KOPT-K1 (cell line): Measurements from ENCODE around the gene TWF1.
A peak's percentile ranks its signal among the peaks of the same experiment; 100 is the strongest.
"Not testable (repeated sequence)": the region's sequence is repeated elsewhere in the genome, so short reads cannot be mapped to it uniquely, and the experiment has no call there.

Experiments used
- H3K27ac ChIP-seq: fragments of 200-600 bp; sonication (generic); 2 replicates; pipeline ENCODE4 v1.5.1; 2016; ENCODE audit warnings: antibody characterized with exemption, mild to moderate bottlenecking, low read depth, low read length; ENCODE audit not compliant: poor library complexity, severe bottlenecking
- H3K36me3 ChIP-seq: fragments of 200-600 bp; sonication (generic); 2 replicates; pipeline ENCODE4 v1.5.1; 2017; ENCODE audit warnings: antibody characterized with exemption, mild to moderate bottlenecking, low read length, moderate library complexity; ENCODE audit not compliant: insufficient read depth
- H3K9me3 ChIP-seq: fragments of 200-600 bp; sonication (generic); 2 replicates; pipeline ENCODE4 v1.5.1; 2017; ENCODE audit warnings: antibody characterized with exemption, low read length, mild to moderate bottlenecking; ENCODE audit not compliant: insufficient read depth, poor library complexity, severe bottlenecking

Gene TWF1

GRCh38 chr12:43763769-43764168 is 42.3 kb downstream of the TWF1 start:
- Histone ChIP-seq H3K36me3 (peaks cover 37% of the 10 kb centered on the region), H3K9me3 (no peaks in the 10 kb centered on the region), H3K27ac (no peak overlapping the region)

DNA sequence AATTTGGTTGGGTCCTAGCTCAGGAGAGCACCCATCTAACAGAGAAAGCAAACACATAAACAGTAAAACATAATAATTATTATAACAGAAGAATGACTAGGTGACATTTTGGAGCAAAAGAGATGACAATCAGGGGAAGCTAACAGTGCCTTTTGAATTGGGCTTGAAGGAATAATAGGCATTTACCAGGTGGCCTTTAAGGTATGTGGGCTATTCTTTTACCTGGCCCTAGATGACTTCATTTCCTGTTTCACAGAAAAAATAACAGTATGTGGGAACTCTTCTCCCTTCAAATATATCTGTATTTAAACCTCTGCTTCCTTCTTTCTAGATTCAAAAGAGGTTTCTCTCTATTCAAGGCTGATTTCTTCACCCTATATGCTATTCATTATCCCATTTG is 43.5 kb downstream of the TWF1 start:
- Histone ChIP-seq H3K27ac (no peak overlapping the region), H3K9me3 (no peaks in the 10 kb centered on the region), H3K36me3 (peaks cover 26% of the 10 kb centered on the region)

GRCh38 chr12:43761500-43761899 is 44.6 kb downstream of the TWF1 start:
- H3K9me3 ChIP-seq, result no peaks in the 10 kb centered on the region
- H3K27ac ChIP-seq, result no peak overlapping the region
- peaks cover 26% of the 10 kb centered on the region for H3K36me3 ChIP-seq

DNA sequence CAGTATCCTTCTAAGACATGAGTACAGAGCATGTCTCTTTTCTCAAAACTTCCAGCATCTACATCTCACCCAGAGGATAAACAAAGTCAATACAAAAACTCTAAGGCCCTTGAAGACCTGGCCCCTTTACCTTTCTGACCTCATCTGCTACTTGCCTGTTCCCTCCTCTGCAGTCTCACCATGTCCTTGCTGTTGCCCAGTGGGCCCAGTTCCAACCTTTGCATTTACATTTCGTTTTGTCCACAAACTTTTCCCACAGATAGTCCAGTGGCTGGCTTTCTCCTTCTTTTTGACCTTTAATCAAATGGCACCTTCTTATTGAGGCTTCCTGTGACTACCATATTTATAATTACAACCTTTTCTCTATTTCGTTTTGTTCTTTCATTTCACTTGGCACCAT is 45.7 kb downstream of the TWF1 start:
- peak overlapping the region; percentile 86 for H3K27ac ChIP-seq
- H3K36me3 ChIP-seq, result peaks cover 25% of the 10 kb centered on the region

GRCh38 chr12:43758728-43759563 is 47.2 kb downstream of the TWF1 start, which contains the start of the genes IRAK4 and PUS7L:
IRAK4 (plus strand) TSS chr12:43758951; CDS start chr12:43768112, 9,161 bp downstream.
PUS7L (minus strand) TSS chr12:43758790; CDS start chr12:43755245, 3,545 bp downstream.
- no peaks in the 10 kb centered on the region for H3K9me3 ChIP-seq
- H3K27ac ChIP-seq, result peak within 1 kb of the TSS; percentile 86
- H3K36me3 ChIP-seq, result peaks cover 24% of the 10 kb centered on the region

More for the DNA sequence above, 45.7 kb downstream of the TWF1 start:
- no peaks in the 10 kb centered on the region for H3K9me3 ChIP-seq

DNA sequence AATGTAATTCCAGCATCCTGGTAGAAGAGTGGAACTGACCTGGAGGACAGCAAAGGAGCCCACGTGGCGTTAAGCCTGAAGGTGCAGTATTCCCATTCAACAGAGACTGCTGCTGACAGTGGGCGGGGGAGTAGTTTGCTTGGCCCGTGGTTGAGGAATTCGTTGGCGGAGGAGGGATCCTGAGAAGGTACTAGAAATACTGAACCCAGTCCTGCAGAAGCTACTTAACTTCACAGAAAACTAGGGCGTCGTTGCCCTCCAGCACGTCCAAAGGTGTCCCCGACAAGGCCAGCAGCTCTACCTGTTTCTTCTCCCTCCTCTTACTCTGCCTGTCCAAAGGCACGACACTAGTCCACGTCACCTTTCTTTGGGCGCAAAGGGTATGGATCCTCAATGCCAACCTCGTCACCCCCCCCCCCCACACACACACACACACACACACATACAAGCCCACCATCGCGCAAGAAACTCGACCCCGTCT is 47.8 kb downstream of the TWF1 start:
- peaks cover 25% of the 10 kb centered on the region for H3K36me3 ChIP-seq
- peak overlapping the region; percentile 86 for H3K27ac ChIP-seq
- no peaks in the 10 kb centered on the region for H3K9me3 ChIP-seq

- Histone ChIP-seq H3K36me3 (peaks cover 34% of the 10 kb centered on the region), H3K9me3 (peaks cover 8% of the 10 kb centered on the region), H3K27ac (no peak overlapping the region)
Measured at GRCh38 chr12:43754015-43754414, 52.1 kb downstream of the TWF1 start.

GRCh38 chr12:43751360-43751759 is 54.8 kb downstream of the TWF1 start:
- H3K9me3 ChIP-seq, H3K27ac ChIP-seq: not testable (repeated sequence)
- H3K36me3 ChIP-seq, result peaks cover 37% of the 10 kb centered on the region

GRCh38 chr12:43750814-43751213 is 55.3 kb downstream of the TWF1 start:
- Histone ChIP-seq H3K36me3 (peaks cover 39% of the 10 kb centered on the region), H3K9me3 (peaks cover 8% of the 10 kb centered on the region), H3K27ac (no peak overlapping the region)

- Histone ChIP-seq H3K9me3 (peaks cover 8% of the 10 kb centered on the region), H3K36me3 (peaks cover 45% of the 10 kb centered on the region), H3K27ac (no peak overlapping the region)
Measured at GRCh38 chr12:43749016-43749415, 57.1 kb downstream of the TWF1 start.

- H3K36me3 ChIP-seq, result peaks cover 62% of the 10 kb centered on the region
- H3K9me3 ChIP-seq, result no peaks in the 10 kb centered on the region
- no peak overlapping the region for H3K27ac ChIP-seq
Measured at GRCh38 chr12:43744826-43745225, 61.3 kb downstream of the TWF1 start.
